B cell (primary cell): ENCODE measurements around the gene ZNF625.

Experiments
- EZH2 ChIP-seq: IDR thresholded peaks from 2 replicates; pipeline ENCODE4 v1.6.1; 2012; ENCODE audit warnings: borderline replicate concordance, low read depth, mild to moderate bottlenecking, moderate library complexity, low read length; ENCODE audit not compliant: insufficient read depth, poor library complexity, severe bottlenecking
- TF ChIP-seq, protein P1 (sequence below): fragments of 200-600 bp; IDR thresholded peaks from one replicate; pipeline ENCODE4 v1.8.0; 2022; ENCODE audit warnings: antibody characterized with exemption, mild to moderate bottlenecking

- TF ChIP-seq, protein P1, sequence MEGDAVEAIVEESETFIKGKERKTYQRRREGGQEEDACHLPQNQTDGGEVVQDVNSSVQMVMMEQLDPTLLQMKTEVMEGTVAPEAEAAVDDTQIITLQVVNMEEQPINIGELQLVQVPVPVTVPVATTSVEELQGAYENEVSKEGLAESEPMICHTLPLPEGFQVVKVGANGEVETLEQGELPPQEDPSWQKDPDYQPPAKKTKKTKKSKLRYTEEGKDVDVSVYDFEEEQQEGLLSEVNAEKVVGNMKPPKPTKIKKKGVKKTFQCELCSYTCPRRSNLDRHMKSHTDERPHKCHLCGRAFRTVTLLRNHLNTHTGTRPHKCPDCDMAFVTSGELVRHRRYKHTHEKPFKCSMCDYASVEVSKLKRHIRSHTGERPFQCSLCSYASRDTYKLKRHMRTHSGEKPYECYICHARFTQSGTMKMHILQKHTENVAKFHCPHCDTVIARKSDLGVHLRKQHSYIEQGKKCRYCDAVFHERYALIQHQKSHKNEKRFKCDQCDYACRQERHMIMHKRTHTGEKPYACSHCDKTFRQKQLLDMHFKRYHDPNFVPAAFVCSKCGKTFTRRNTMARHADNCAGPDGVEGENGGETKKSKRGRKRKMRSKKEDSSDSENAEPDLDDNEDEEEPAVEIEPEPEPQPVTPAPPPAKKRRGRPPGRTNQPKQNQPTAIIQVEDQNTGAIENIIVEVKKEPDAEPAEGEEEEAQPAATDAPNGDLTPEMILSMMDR, result no peak
- TF ChIP-seq EZH2, result no peak
Measured at GRCh38 chr19:12139885-12140544, 16.5 kb downstream of the ZNF625 start, which contains the start of gene ZNF20.
